Endothelial cell of umbilical vein (primary cell): ENCODE results near the gene RTEL1. TPM values are rescaled to one million over a fixed set of nuclear protein-coding genes. Genes with fewer than 3 reads are reported as not detected.

ENCODE experiments used
- BruUV-seq: library from RNA; stranded (reverse); fragments of 400-500 nt; replicated peaks from 2 replicates; lab custom pipeline; 2021; lab: Mats Ljungman, UMichigan
- CTCF ChIA-PET: fragments of 300-600, 350-600 bp; sonication (Branson Sonifier 250); formaldehyde crosslinking; loops from one replicate; lab custom pipeline; 2021; ENCODE audit warnings: antibody characterized with exemption, inconsistent platforms; lab: Charles Lee
- POLR2A ChIA-PET: fragments of 300-600, 350-600 bp; sonication (Branson Sonifier 250); formaldehyde crosslinking; loops from one replicate; lab custom pipeline; 2021; ENCODE audit warnings: antibody characterized with exemption, inconsistent platforms; lab: Charles Lee
- DNase-seq: peaks from one replicate; pipeline ENCODE4 v3.0.0-alpha.2; 2011; ENCODE audit warnings: low read depth, low spot score
- FAIRE-seq: peaks from 2 replicates; lab custom pipeline; 2011; peaks lifted over from hg19 to GRCh38; lab: Jason Lieb, UNC
- H2AFZ ChIP-seq: 2 replicates; pipeline ENCODE4 v1.6.0; 2012; ENCODE audit warnings: low read depth, low read length, control low read depth, inconsistent platforms
- H3K27ac ChIP-seq: 2 replicates; pipeline ENCODE4 v1.5.1; 2011; ENCODE audit warnings: low read depth, mild to moderate bottlenecking, control low read depth, low read length, moderate library complexity; ENCODE audit not compliant: insufficient read depth
- H3K27me3 ChIP-seq, 2 experiments: 2 replicates each; pipeline versions ENCODE4 v1.6.0 to v1.6.1; 2011; ENCODE audit warnings: low read length in 2 of 2, mixed read lengths in 1 of 2; ENCODE audit not compliant: control insufficient read depth in 2 of 2, insufficient read depth in 2 of 2
- H3K36me3 ChIP-seq, 2 experiments: 2 replicates in 1 of 2; 3 replicates in 1 of 2; pipeline ENCODE4 v1.5.1; 2011; ENCODE audit warnings: low read length in 2 of 2, mild to moderate bottlenecking in 1 of 2, moderate library complexity in 1 of 2; ENCODE audit not compliant: control insufficient read depth in 2 of 2, insufficient read depth in 2 of 2; ENCODE audit errors: extremely low read depth in 1 of 2
- H3K4me1 ChIP-seq: 3 replicates; pipeline ENCODE4 v1.5.1; 2011; ENCODE audit warnings: mild to moderate bottlenecking, low read length; ENCODE audit not compliant: control insufficient read depth, insufficient read depth; ENCODE audit errors: extremely low read depth
- H3K4me2 ChIP-seq: 2 replicates; pipeline ENCODE4 v1.6.1; 2011; ENCODE audit warnings: low read length, control low read depth, mixed read lengths; ENCODE audit not compliant: insufficient read depth
- H3K4me3 ChIP-seq, 3 experiments: fragments of 200-600 bp in 1 of 3; sonication (generic), shearing (Covaris generic) in 1 of 3; replicated peaks in 1 of 3; 2 replicates each; pipeline ENCODE4 v1.5.1; 2011 to 2016; ENCODE audit warnings: control low read depth in 3 of 3, low read length in 3 of 3, mild to moderate bottlenecking in 2 of 3, inconsistent platforms in 1 of 3, low read depth in 1 of 3, moderate library complexity in 1 of 3; ENCODE audit not compliant: insufficient read depth in 1 of 3
- H3K79me2 ChIP-seq: 2 replicates; pipeline ENCODE4 v1.6.0; 2012; ENCODE audit warnings: low read length, inconsistent platforms; ENCODE audit not compliant: control insufficient read depth, insufficient read depth
- H3K9ac ChIP-seq: replicated peaks from 2 replicates; pipeline ENCODE3; 2011; ENCODE audit warnings: low read length, control low read depth; ENCODE audit not compliant: insufficient read depth; ENCODE audit errors: extremely low read depth
- H3K9me1 ChIP-seq: replicated peaks from 3 replicates; pipeline ENCODE4 v1.6.0; 2011; ENCODE audit warnings: mild to moderate bottlenecking, low read length; ENCODE audit not compliant: control insufficient read depth, insufficient read depth; ENCODE audit errors: extremely low read depth
- H3K9me3 ChIP-seq: replicated peaks from 2 replicates; pipeline ENCODE4 v1.5.1; 2012; ENCODE audit warnings: low read length, inconsistent platforms; ENCODE audit not compliant: control insufficient read depth, insufficient read depth
- H4K20me1 ChIP-seq: replicated peaks from 2 replicates; pipeline ENCODE3; 2011; ENCODE audit warnings: mild to moderate bottlenecking, low read length; ENCODE audit not compliant: control insufficient read depth, insufficient read depth; ENCODE audit errors: extremely low read depth
- EZH2 ChIP-seq: IDR thresholded peaks from 2 replicates; pipeline ENCODE4 v1.6.1; 2012; ENCODE audit warnings: borderline replicate concordance, low read depth, mild to moderate bottlenecking, moderate library complexity, low read length, inconsistent platforms; ENCODE audit not compliant: severe bottlenecking
- FOS ChIP-seq: IDR thresholded peaks from 2 replicates; pipeline ENCODE4 v1.6.1; 2011; ENCODE audit warnings: mild to moderate bottlenecking, low read length, moderate library complexity, borderline replicate concordance; ENCODE audit not compliant: insufficient read depth
- GATA2 ChIP-seq: IDR thresholded peaks from 2 replicates; pipeline ENCODE4 v1.7.0; 2011; ENCODE audit warnings: low read depth, mild to moderate bottlenecking, moderate library complexity, mixed read lengths, low read length; ENCODE audit not compliant: insufficient read length, insufficient read depth
- JUN ChIP-seq: IDR thresholded peaks from 2 replicates; pipeline ENCODE4 v1.6.1; 2011; ENCODE audit warnings: borderline replicate concordance, low read depth; ENCODE audit not compliant: insufficient read length, insufficient read depth
- MAX ChIP-seq: IDR thresholded peaks from 2 replicates; pipeline ENCODE4 v1.6.1; 2011; ENCODE audit not compliant: insufficient read depth, insufficient read length
- MYC ChIP-seq: IDR thresholded peaks from one replicate; pipeline ENCODE4 v1.6.1; 2011; ENCODE audit warnings: mild to moderate bottlenecking, low read depth, low read length
- POLR2A ChIP-seq: IDR thresholded peaks from 2 replicates; pipeline ENCODE4 v1.6.1; 2012; ENCODE audit warnings: low read depth, mild to moderate bottlenecking, control low read depth, low read length
- dilution Hi-C: fragments of 300-500 bp; cut with MboI; formaldehyde crosslinking; loops from one replicate; pipeline ENCODE4 v1.15.0; 2019; ENCODE audit warnings: low sequenced_read_pairs; ENCODE audit not compliant: extremely low pct_ligation_motif_present
- intact Hi-C: fragments of 100-400 bp; cut with micrococcal nuclease; formaldehyde crosslinking; loops from one replicate; pipeline ENCODE4 v1.10.0; 2022
- polyA plus RNA-seq, 4 experiments: library from polyadenylated mRNA; depleted of rRNA in 3 of 4; stranded (reverse) in 3 of 4; unstranded in 1 of 4; fragments of >200 nt; gene quantifications; 2 replicates each; pipeline versions ENCODE4 v1.2.1 to v1.2.3, GENCODE V29; 2011 to 2012; ENCODE audit warnings: missing spikeins in 1 of 4
- total RNA-seq: library from RNA; stranded (reverse); gene quantifications from 2 replicates; pipeline ENCODE4 v1.2.3, GENCODE V29; 2021
- TF ChIP-seq, protein P1 (sequence below), 2 donors: IDR thresholded peaks; 1 replicate in 1 of 2; 2 replicates in 1 of 2; pipeline ENCODE4 v1.5.1; 2011; ENCODE audit warnings: low read length in 2 of 2, mild to moderate bottlenecking in 2 of 2, moderate library complexity in 2 of 2, control low read depth in 1 of 2, inconsistent platforms in 1 of 2, low read depth in 1 of 2; ENCODE audit not compliant: insufficient read depth in 1 of 2; ENCODE audit errors: extremely low read depth in 1 of 2

Gene RTEL1
- total and polyA plus RNA-seq, 2 donors (not counting 3 experiments of a cell fraction or from before 2014, with no cell fraction given) = 17.0 to 44.9 TPM

DNA sequence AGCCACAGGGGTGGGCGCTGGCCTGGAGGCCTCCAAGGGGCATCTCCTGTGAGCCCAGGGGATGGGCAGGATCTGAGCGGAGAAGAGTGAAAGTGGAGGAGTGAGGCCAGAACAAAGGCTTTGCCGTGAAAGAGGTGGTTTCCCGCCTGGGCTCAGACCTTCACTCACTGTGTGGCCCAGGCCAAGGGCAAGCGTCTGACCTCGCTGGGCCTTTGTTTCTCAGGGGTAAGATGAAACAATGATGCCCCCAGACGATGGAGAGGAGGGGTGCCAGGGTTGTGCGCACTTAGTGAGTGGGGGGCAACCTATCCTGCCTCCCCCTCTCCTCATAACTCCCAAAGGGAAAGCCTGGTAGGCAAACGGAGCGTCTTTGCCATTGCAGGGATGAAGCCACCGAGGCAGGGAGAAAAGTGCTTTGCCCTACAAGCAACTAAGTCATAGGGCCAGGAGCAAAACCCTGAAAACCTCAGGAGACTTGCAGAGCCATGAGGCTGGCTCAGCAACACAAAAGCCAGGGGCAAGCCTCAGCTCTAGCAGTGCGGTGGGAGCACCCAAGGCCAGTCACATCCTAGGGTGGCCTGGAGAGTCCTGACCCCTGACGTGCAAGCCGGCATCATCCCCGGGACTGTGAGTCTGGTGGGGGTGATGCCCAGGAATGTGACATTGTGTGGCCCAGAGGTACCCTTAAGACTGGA, 4.0 kb upstream of the RTEL1 start:
- dilution Hi-C loops = no loop called here
- no peak overlapping the region for H3K9ac ChIP-seq
- intact Hi-C loops = no loop called here
- peaks cover 1 to 11% of the 10 kb centered on the region in 2 experiments for H3K27me3 ChIP-seq
- POLR2A ChIA-PET = no interaction called here
- TF ChIP-seq, protein P1, sequence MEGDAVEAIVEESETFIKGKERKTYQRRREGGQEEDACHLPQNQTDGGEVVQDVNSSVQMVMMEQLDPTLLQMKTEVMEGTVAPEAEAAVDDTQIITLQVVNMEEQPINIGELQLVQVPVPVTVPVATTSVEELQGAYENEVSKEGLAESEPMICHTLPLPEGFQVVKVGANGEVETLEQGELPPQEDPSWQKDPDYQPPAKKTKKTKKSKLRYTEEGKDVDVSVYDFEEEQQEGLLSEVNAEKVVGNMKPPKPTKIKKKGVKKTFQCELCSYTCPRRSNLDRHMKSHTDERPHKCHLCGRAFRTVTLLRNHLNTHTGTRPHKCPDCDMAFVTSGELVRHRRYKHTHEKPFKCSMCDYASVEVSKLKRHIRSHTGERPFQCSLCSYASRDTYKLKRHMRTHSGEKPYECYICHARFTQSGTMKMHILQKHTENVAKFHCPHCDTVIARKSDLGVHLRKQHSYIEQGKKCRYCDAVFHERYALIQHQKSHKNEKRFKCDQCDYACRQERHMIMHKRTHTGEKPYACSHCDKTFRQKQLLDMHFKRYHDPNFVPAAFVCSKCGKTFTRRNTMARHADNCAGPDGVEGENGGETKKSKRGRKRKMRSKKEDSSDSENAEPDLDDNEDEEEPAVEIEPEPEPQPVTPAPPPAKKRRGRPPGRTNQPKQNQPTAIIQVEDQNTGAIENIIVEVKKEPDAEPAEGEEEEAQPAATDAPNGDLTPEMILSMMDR (IDR thresholded peaks at IDR 0.05; ENCODE audit: extremely low read depth in 1 of 2, insufficient read depth in 1 of 2, low read depth in 1 of 2, low read length in 2 of 2) = no peak
- TF ChIP-seq POLR2A = no peak
- no peak for TF ChIP-seq JUN
- no peak for TF ChIP-seq FOS
- no peak for TF ChIP-seq GATA2
- no peak for TF ChIP-seq MYC
- no peak for TF ChIP-seq MAX
- no peak for TF ChIP-seq EZH2
- H3K36me3 ChIP-seq = no peaks in the 10 kb centered on the region
- no TSS peak for BruUV-seq
- no peak overlapping the region for H3K27ac ChIP-seq
- H3K4me2 ChIP-seq = no peak overlapping the region
- no peaks in the 10 kb centered on the region for H3K9me1 ChIP-seq
- CTCF ChIA-PET = no interaction called here
- H2AFZ ChIP-seq = no peak overlapping the region
- H3K79me2 ChIP-seq = peaks cover 2% of the 10 kb centered on the region
- FAIRE-seq (no peak), DNase-seq (no peak)
- H3K4me1 ChIP-seq = peaks cover 11% of the 10 kb centered on the region
- H4K20me1 ChIP-seq = no peaks in the 10 kb centered on the region
- no peak overlapping the region for H3K4me3 ChIP-seq
- H3K9me3 ChIP-seq = no peaks in the 10 kb centered on the region
